ENCODE data around the gene FLG. TPM values are rescaled to one million over a fixed set of nuclear protein-coding genes. Genes with fewer than 3 reads are reported as not detected.

Gene FLG
- not detected in 2 replicates for total RNA-seq

GRCh38 chr1:152325111-152325510 is at the start of gene FLG:
Gene FLG (minus strand): TSS chr1:152325239. CDS start chr1:152315456, 9,783 bp downstream.

GRCh38 chr1:152359906-152360305 is 34.9 kb upstream of the FLG start, which contains the start of gene FLG2:
Gene FLG2 (minus strand): TSS chr1:152360006. CDS start chr1:152358884, 1,122 bp downstream.

Other genes with a start within 250 kb of the FLG start
- gene TCHHL1, start 236.2 kb downstream of the FLG start, total RNA-seq: not detected in 2 replicates
- under 0.01 and 0.14 TPM in 2 replicates for gene TCHH, start 209.8 kb downstream of the FLG start, total RNA-seq
- not detected in 2 replicates for gene RPTN, start 166.0 kb downstream of the FLG start, total RNA-seq
- not detected in 2 replicates for gene HRNR, start 101.0 kb downstream of the FLG start, total RNA-seq
- not detected in 2 replicates for gene FLG2, start 34.8 kb upstream of the FLG start, total RNA-seq
- gene CRNN, start 89.0 kb upstream of the FLG start, total RNA-seq: not detected in 2 replicates
- gene LCE5A, start 185.6 kb upstream of the FLG start, total RNA-seq: not detected in 2 replicates
- not detected in 2 replicates for gene CRCT1, start 189.2 kb upstream of the FLG start, total RNA-seq
- gene LCE3E, start 241.5 kb upstream of the FLG start, total RNA-seq: not detected in 2 replicates

Measured in placental pericyte (primary cell).